RWPE2 (cell line): ENCODE measurements around the gene SLC66A2.

Source experiments
- ATAC-seq: fragments of 200-7000 bp; cut with Tn5 transposase; 3 replicates; pipeline ENCODE4 v1.9.1; 2021; ENCODE audit warnings: low read depth
- DNase-seq: peaks from one replicate; pipeline ENCODE4 v3.0.0-alpha.2; 2020; ENCODE audit warnings: low spot score
- H3K27ac ChIP-seq: fragments of 450-650 bp; 2 replicates; pipeline ENCODE4 v1.5.1; 2017; ENCODE audit warnings: mild to moderate bottlenecking; ENCODE audit not compliant: poor library complexity, severe bottlenecking
- H3K27me3 ChIP-seq: fragments of 250-450 bp; sonication (Bioruptor Pico); 2 replicates; pipeline ENCODE4 v1.5.1; 2021; ENCODE audit warnings: mild to moderate bottlenecking, moderate library complexity; ENCODE audit not compliant: insufficient read depth, poor library complexity, severe bottlenecking
- H3K36me3 ChIP-seq: fragments of 250-450 bp; sonication (Bioruptor Pico); 2 replicates; pipeline ENCODE4 v1.5.1; 2020; ENCODE audit warnings: low read depth, mild to moderate bottlenecking, moderate library complexity
- H3K4me1 ChIP-seq: fragments of 250-450 bp; sonication (Bioruptor Pico); 2 replicates; pipeline ENCODE4 v1.5.1; 2021; ENCODE audit warnings: mild to moderate bottlenecking, moderate library complexity; ENCODE audit not compliant: insufficient read depth, poor library complexity, severe bottlenecking
- H3K4me3 ChIP-seq: fragments of 250-450 bp; sonication (Bioruptor Pico); 2 replicates; pipeline ENCODE4 v1.5.1; 2021; ENCODE audit warnings: mild to moderate bottlenecking, moderate library complexity; ENCODE audit not compliant: severe bottlenecking
- H3K9me3 ChIP-seq: fragments of 250-450 bp; sonication (Bioruptor Pico); 2 replicates; pipeline ENCODE4 v1.5.1; 2021; ENCODE audit warnings: mild to moderate bottlenecking, moderate library complexity; ENCODE audit not compliant: severe bottlenecking
- TF ChIP-seq, protein P1 (sequence below): fragments of 450-650 bp; IDR thresholded peaks from one replicate; pipeline ENCODE4 v1.5.1; 2017; ENCODE audit warnings: mild to moderate bottlenecking, moderate library complexity; ENCODE audit not compliant: poor library complexity, severe bottlenecking

The SLC66A2 gene

DNA sequence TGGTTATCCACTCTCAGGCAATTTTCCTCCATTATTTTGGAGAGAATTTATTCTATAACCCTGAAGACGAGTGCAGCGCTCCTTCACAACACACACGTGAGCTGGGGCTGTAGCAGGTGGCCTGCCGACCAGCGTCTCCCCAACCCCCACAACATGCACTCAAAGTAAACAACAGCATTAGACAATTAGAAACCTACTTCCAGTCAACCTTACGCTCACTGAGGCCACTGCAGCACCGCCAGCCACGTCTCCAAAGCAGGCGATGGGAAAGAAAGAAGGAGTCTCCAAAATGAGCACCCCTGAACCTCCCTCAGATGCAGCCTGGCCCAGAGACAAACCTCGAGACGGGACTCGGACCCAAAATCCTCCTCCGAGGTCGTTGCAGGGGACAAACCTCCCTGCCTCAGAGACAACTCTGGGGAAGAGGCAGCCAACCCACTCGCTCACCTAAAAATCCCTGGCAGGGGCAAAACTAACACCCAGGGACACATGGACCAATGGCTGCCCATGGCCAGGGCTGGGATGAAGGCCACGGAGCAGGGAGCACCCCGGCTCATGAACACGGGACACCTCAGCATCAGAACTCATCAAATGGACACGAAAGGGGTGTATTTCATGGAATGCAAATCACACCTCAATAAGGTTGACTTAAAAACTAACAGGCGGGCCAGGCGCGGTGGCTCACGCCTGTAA, 2.6 kb downstream of the SLC66A2 start:
- no peak overlapping the region for H3K27ac ChIP-seq
- ATAC-seq = no peak
- TF ChIP-seq, protein P1, sequence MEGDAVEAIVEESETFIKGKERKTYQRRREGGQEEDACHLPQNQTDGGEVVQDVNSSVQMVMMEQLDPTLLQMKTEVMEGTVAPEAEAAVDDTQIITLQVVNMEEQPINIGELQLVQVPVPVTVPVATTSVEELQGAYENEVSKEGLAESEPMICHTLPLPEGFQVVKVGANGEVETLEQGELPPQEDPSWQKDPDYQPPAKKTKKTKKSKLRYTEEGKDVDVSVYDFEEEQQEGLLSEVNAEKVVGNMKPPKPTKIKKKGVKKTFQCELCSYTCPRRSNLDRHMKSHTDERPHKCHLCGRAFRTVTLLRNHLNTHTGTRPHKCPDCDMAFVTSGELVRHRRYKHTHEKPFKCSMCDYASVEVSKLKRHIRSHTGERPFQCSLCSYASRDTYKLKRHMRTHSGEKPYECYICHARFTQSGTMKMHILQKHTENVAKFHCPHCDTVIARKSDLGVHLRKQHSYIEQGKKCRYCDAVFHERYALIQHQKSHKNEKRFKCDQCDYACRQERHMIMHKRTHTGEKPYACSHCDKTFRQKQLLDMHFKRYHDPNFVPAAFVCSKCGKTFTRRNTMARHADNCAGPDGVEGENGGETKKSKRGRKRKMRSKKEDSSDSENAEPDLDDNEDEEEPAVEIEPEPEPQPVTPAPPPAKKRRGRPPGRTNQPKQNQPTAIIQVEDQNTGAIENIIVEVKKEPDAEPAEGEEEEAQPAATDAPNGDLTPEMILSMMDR = no peak
- H3K36me3 ChIP-seq = peaks cover 19% of the 10 kb centered on the region
- no peak for DNase-seq
- H3K4me1 ChIP-seq = peaks cover 5% of the 10 kb centered on the region
- H3K27me3 ChIP-seq = no peaks in the 10 kb centered on the region
- no peak overlapping the region for H3K4me3 ChIP-seq
- no peaks in the 10 kb centered on the region for H3K9me3 ChIP-seq

DNA sequence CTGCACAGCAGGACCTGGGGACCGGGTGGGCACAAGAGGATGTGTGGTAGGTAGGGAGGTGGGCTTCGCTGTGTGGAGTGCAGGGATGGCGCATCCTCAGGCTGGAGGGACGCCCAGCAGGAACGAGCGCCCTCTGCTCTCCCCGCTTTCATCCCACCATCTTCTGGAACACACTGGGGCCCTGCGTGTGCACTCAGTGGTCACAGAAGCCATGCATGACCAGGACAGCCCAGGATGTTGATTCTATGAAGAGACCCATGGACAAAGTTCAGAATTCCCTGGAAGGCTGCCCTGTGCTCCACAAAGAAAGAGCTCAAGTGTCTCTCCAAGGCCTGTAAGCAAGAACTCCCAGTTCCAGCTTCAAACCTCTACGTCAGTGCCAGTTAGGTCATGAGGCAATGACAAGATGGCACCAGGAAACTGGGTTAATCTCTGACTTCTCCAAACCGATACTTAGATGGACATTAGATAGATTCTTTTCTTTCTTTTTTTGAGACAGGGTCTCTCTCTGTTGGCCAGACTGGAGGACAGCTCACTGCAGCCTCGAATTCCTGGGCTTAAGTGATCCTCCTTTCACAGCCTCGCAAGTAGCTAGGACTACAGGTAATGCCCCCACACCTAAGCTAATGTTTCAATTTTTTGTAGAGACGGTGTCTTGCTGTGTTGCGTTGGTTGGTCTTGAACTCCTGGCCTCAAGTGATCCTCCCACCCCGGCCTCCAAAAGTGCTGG, 3.4 kb downstream of the SLC66A2 start:
- peaks cover 20% of the 10 kb centered on the region for H3K36me3 ChIP-seq
- no peak for ATAC-seq
- TF ChIP-seq, protein P1 = no peak
- no peak for DNase-seq
- H3K4me3 ChIP-seq = no peak overlapping the region
- no peaks in the 10 kb centered on the region for H3K9me3 ChIP-seq
- H3K27me3 ChIP-seq = no peaks in the 10 kb centered on the region
- no peak overlapping the region for H3K27ac ChIP-seq
- peaks cover 5% of the 10 kb centered on the region for H3K4me1 ChIP-seq

DNA sequence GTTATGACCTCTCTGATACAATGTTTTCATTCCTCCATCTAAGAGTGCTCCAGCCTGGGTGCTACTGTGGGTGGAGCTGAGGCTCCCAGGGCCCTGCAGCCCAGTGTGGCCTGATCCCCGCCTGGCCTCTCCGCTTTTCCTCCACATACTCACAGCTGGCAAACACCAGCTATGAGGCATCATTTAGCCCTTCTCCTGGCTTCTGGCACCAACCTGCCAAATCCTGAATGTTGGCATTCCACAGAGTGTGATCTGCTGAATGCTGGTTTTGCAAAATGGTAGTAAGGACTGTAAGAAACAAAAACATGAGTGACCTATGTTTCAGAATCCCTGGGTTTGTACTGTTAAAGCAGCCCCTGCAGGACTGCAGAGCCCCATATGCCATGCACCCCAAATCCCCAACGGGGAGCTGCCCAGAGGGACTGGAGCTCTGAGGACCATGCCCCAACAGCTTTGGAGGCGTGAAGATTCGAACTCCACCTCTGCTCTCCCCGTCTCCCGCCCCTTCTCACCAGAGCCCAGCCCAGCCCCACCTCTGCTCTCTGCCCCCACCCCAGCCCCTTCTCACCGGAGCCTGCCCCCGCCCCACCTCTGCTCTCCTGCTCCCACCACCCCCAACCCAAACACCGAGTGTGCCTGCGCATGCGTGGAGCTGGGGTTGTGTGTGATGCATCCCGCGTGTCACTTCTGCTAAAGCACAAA, 4.2 kb downstream of the SLC66A2 start:
- peaks cover 5% of the 10 kb centered on the region for H3K4me1 ChIP-seq
- TF ChIP-seq, protein P1 = no peak
- no peak overlapping the region for H3K27ac ChIP-seq
- ATAC-seq = peak; percentile 31; the same call in 2 of the 3 replicates
- H3K27me3 ChIP-seq = no peaks in the 10 kb centered on the region
- peaks cover 29% of the 10 kb centered on the region for H3K36me3 ChIP-seq
- H3K4me3 ChIP-seq = no peak overlapping the region
- no peak for DNase-seq
- no peaks in the 10 kb centered on the region for H3K9me3 ChIP-seq

DNA sequence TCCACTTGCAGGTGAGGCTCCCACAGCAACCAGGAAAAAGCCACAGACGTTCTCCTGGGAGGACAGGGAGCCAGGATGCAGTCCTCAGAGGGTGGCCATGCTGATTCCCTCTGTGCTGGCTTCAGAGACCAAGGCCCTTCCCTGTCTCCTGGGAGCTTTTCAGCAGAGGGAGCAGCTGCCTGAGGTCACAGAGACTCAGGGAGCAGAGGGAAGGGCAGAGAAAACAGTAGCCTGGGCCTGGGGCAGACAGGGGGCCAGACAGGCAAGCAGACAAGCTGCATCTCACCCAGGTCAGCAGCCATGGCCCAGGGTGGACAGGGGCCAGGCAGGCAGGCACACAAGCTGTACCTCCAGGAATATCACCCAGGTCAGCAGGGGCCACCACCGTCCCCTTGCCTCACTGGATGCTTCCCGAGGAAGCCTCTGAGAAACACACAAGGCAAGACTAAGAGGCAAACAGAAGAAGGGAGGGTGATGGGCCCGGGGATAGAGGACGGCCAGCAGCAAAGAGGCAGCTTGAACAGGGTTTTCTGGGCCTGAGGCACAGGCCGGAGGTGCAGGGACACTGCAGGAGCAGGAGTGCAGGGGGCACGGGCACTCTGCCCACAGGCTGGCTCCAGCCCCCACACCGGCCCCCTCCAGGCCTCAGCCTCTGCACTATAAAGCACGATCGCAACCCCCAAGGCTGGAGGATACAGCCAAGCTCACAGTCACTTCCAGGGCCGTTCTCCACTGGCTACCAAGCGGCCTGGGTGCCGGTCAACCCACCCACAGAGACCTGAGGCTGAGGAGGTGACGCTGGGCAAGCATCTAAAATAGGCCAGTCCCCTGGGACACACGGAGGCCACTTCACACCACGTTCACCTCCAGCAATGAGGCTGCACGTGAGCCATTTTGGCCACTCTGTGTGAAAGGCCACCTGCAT, 6.1 kb downstream of the SLC66A2 start:
- Histone ChIP-seq H3K4me3 (no peak overlapping the region), H3K27me3 (no peaks in the 10 kb centered on the region), H3K9me3 (no peaks in the 10 kb centered on the region), H3K27ac (no peak overlapping the region), H3K4me1 (peaks cover 5% of the 10 kb centered on the region), H3K36me3 (peaks cover 34% of the 10 kb centered on the region)
- TF ChIP-seq, protein P1 = no peak
- DNase-seq = no peak
- ATAC-seq = no peak
